ENCODE measurements around the gene ADAM8.

DNA sequence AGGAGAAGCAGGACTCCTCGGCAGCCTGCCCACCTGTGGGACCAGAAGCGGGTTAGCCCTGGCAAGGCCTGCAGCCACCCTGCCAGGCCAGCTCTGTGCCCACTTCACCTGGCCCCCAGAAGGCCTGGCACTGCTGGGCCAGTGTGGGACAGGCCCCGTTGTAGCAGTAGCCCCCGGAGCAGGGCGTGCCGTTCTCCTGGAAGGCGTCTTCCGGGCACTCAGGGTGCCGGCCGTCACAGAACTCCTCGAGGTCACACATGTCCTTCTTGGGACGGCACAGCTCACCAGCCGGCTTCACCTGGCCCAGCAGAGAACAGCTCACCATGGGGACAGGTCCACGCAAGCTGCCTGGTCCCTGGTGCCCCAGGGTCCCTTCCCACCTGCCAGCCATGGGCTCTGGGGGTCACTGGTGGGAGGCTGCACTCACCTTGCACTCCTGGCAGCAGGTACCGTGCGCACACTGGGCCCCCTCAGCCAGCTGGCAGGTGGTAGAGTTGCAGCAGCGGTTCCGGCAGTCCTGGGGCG lies 5.8 kb downstream of the ADAM8 start:
- TF ChIP-seq CTCF (IDR thresholded peaks at IDR 0.05): no peak
- TF ChIP-seq EP300 (IDR thresholded peaks at IDR 0.05; ENCODE audit: low read depth): no peak
- TF ChIP-seq POLR2A (IDR thresholded peaks at IDR 0.05): no peak
